ENCODE measurements around the gene LIMS2. TPM values are rescaled to one million over a fixed set of nuclear protein-coding genes. Genes with fewer than 3 reads are reported as not detected.

Gene LIMS2, protein sequence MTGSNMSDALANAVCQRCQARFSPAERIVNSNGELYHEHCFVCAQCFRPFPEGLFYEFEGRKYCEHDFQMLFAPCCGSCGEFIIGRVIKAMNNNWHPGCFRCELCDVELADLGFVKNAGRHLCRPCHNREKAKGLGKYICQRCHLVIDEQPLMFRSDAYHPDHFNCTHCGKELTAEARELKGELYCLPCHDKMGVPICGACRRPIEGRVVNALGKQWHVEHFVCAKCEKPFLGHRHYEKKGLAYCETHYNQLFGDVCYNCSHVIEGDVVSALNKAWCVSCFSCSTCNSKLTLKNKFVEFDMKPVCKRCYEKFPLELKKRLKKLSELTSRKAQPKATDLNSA
- 11.2 and 11.8 TPM in 2 replicates for total RNA-seq

DNA sequence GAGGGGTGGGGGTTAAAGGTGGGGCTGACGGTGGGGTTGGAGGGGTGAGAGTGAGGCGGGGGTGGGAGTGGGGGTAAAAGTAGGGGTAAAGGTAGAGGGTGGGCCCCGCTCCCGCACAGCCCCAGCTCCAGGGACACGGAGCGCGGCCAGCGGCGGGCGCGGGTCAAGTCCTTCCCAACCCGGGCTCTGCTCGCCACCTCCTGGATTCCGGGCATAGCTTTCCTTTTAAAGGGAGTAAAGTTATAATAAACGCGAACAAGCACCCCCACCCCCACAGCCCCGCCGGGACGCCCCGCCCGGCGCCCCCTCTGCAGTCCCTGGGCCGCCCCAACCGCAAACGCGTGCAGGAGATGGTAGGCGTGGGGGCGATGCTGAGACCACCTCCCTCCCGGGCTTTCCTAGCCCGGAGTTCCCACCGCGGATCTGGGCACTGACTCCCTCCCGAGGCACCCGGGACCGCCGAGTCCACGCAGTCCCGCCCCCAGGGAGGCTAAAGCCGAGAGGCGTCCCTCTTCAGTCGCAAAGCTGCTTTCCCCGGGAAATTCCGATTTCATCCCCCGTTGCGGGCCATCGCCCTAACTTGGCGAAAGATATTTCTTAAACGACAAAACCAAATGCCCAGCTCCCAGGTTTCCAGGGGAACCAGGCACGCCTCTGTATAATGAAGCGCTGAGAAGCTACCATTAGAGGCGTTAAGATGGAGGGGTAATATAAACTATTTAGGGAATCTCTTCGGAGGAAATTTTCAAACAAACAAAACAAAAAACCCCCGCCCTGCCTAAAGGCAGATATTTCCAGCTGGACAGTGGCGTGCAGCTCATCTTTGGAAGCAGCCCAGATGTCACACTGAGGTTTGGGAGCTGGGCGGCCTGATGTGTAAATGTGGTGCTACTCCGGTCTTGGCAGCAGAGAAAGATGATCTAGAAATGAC, at the start of gene LIMS2:
TSS of gene LIMS2 (minus strand) at position 200 of the 931 bp plus-strand sequence. CDS start 506 bp downstream, outside the sequence.

DNA sequence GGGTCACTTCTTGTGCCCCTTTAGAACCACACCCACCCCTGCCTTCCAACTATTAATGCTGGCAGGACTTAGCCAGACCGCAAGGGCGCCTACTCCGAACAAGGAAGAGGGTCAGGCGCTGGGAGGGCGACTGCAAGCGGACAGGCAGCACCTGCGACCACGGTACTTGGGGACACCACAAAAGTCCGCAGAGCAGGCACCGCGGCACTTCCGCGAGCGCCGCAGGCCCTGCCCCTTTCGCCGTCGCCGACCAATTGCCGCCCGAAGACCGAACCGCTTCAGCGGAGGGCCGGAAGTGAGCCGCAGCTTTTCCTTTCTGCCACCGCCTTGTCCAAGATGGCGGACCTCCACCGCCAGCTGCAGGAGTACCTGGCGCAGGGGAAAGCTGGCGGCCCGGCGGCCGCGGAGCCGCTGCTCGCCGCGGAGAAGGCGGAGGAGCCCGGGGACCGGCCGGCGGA, 25.9 kb upstream of the LIMS2 start, which contains the start of gene SFT2D3:
TSS of gene SFT2D3 (plus strand) at position 305 of the 458 bp plus-strand sequence. CDS start at position 337, 32 bp downstream.

DNA sequence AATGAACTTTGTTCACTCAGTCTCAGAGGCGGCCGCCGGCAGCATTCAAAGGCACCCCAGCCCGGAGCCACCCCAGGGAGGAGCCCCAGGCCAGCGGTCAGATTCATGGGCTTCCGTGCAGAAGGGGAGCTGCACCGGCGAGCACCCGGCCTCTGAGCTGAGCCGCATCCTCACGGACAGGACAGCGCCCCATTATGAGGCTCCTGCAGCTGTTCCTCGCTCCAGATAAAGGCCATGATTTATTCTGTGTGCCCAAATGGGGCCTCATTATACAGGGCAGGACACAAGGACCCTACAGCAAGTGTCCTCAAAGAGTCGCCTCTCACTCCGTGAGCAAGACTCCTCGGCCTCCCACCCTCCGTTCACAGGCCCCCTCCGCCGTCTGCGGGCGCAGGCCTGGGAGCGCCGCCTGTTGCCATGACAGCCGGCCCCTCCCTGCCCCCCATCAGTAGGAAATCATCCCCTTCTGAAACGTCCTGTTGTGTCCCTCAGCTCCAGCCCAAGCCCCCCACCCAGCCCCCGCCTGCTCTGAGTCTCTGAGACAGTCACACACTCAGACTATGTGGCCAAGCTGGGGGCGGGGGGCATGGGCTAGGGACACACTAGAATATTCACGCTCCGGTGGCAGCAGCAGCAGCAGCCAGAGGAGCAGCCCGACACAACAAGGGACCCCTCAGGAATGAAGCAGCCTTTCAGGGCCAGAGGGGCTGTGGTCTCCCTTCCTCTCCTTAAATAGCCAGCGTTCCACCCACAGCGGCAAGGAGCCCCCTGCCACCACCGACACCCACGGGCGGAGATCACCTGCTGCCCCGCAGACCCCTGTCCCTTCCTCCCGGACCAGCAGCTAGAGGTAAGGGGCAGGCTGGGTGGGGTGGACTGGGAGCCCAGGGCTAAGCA, 29.7 kb downstream of the LIMS2 start, which contains the start of gene GPR17:
TSS of gene GPR17 (plus strand) at position 759 of the 897 bp plus-strand sequence. CDS start 4,583 bp downstream, outside the sequence.

Other genes with a start within 250 kb of the LIMS2 start
- 55.4 and 62.4 TPM in 2 replicates for gene IWS1, start 149.0 kb downstream of the LIMS2 start, total RNA-seq
- 0.14 TPM in 1 of 2 replicates, not detected in the other for gene MYO7B, start 139.8 kb downstream of the LIMS2 start, total RNA-seq
- gene GPR17, start 29.4 kb downstream of the LIMS2 start, total RNA-seq: not detected in 2 replicates
- 3.2 and 4.9 TPM in 2 replicates for gene SFT2D3, start 26.0 kb upstream of the LIMS2 start, total RNA-seq
- 44.9 and 53.4 TPM in 2 replicates for gene WDR33, start 135.6 kb upstream of the LIMS2 start, total RNA-seq
- gene POLR2D, start 182.6 kb upstream of the LIMS2 start, total RNA-seq: 33.6 and 35.0 TPM in 2 replicates
- 18.8 and 20.9 TPM in 2 replicates for gene AMMECR1L, start 210.4 kb upstream of the LIMS2 start, total RNA-seq